GM13976 (cell line): ENCODE measurements around the gene LAMC1.

Source experiments
- DNase-seq: peaks from one replicate; pipeline ENCODE4 v3.0.0; 2012; ENCODE audit warnings: low spot score
- CTCF ChIP-seq: IDR thresholded peaks from 2 replicates; pipeline ENCODE4 v1.5.1; 2012; ENCODE audit warnings: borderline replicate concordance, mild to moderate bottlenecking; ENCODE audit not compliant: insufficient read depth; ENCODE audit errors: extremely low read depth, missing control alignments, control extremely low read depth
- in situ Hi-C: fragments of 300-500 bp; cut with MboI; formaldehyde crosslinking; loops from one replicate; pipeline ENCODE4 v1.12.0; 2022; ENCODE audit warnings: low sequenced_read_pairs, mixed read lengths, inconsistent platforms; ENCODE audit not compliant: unreplicated experiment

Gene LAMC1

GRCh38 chr1:183152180-183152579, 129.0 kb downstream of the LAMC1 start:
- in situ Hi-C loops = no loop called here
- no peak for DNase-seq
- TF ChIP-seq CTCF = no peak

DNA sequence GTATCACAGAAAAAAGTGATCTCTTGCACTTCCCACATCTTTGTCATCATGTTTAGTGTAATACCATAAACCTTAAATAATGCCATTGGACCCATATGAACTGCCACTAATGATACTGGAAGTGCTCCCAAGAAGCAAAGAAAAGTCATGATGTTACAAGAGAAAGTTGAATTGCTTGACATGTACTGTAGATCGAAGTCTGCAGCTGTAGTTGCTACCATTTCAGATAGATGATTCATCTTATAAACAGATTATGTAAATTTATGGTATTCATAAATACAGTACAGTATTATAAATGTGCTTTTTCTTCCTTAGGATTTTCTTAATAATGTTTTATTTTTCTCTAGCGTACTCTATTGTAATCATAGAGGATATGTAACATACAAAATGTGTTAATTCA, 132.7 kb downstream of the LAMC1 start:
- in situ Hi-C loops = no loop called here
- no peak for TF ChIP-seq CTCF

GRCh38 chr1:183159960-183160359, 136.7 kb downstream of the LAMC1 start:
- no peak for DNase-seq
- in situ Hi-C loops = no loop called here
- no peak for TF ChIP-seq CTCF

More for the DNA sequence above, 132.7 kb downstream of the LAMC1 start:
- DNase-seq = no peak

DNA sequence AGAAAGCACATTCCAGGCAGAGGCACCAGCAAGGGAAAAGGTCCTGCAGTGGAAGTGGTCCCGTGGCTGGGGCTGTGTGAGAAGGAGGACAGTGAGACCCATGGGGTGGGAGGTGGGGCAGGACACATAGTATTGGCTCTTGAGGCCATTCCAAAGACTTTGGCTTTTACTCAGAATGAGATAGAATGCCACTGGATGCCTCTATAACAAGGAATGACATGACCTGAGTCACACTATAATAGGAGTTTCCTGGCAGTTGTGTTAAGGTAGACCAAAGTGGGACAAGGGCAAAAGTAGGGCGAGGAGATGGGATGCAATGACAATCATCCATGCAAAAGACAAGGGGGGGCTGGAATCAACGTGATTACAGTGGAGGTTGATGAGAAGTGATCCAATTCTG, 138.2 kb downstream of the LAMC1 start:
- in situ Hi-C loops = no loop called here

GRCh38 chr1:183163316-183163715, 140.1 kb downstream of the LAMC1 start:
- in situ Hi-C loops = no loop called here
- no peak for TF ChIP-seq CTCF

More for the DNA sequence above, 138.2 kb downstream of the LAMC1 start:
- no peak for TF ChIP-seq CTCF
- no peak for DNase-seq

GRCh38 chr1:183164340-183164739, 141.1 kb downstream of the LAMC1 start:
- no peak for DNase-seq
- no peak for TF ChIP-seq CTCF
- in situ Hi-C loops = no loop called here

More at GRCh38 chr1:183163316-183163715, 140.1 kb downstream of the LAMC1 start:
- DNase-seq = no peak

DNA sequence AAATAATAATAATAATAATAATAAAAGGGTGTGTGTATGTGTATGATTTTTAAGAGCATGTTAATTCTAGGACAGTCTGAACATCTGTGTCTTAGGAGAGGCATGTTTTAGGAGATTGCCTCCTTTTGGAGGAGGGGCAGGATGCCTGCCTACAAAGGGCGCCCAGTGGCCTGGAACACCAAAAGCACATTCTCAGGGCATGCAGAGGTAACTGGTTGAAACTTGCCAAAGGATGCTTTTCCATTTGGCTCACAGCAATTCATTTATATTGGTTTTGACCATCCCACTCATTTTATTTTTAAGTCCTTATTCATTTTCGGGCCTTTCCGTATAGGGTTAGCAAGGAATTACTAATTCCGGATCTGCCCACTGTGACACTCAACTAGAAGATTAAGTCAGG, 141.7 kb downstream of the LAMC1 start:
- DNase-seq = no peak
- no peak for TF ChIP-seq CTCF
- in situ Hi-C loops = no loop called here
